IPS-18c (cell line): ENCODE data around the gene CBFA2T3.

Experiments
- H3K4me3 ChIP-seq: 2 replicates; pipeline ENCODE4 v1.7.0; 2013; ENCODE audit warnings: low read depth, mild to moderate bottlenecking, low read length, moderate library complexity; ENCODE audit not compliant: insufficient read depth
- H3K9me3 ChIP-seq: one replicate; pipeline ENCODE4 v1.6.1; 2013; ENCODE audit warnings: mild to moderate bottlenecking, low read length, moderate library complexity; ENCODE audit not compliant: control insufficient read depth, insufficient read depth

The CBFA2T3 gene

DNA sequence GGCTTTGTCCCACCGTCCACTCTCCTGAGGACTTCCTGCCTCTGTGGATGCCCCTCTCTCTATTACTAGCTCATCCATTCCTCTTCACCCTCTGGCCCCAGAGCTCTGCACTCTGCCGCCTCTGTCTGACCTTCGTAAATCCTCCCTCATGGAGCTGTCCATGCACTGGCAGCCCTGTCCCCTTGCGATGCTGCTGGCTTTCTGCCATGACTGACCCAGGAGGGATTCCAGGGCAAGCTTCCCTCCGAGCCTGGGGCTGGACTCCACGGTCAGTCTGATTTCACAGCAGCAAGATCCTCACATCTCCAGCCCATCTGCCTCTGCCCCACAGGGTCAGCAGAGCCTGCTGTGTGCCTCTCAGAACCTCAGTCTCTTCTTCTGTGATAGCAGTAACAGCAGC lies 4.7 kb downstream of the CBFA2T3 start:
- Histone ChIP-seq H3K4me3 (no peak overlapping the region), H3K9me3 (no peaks in the 10 kb centered on the region)

DNA sequence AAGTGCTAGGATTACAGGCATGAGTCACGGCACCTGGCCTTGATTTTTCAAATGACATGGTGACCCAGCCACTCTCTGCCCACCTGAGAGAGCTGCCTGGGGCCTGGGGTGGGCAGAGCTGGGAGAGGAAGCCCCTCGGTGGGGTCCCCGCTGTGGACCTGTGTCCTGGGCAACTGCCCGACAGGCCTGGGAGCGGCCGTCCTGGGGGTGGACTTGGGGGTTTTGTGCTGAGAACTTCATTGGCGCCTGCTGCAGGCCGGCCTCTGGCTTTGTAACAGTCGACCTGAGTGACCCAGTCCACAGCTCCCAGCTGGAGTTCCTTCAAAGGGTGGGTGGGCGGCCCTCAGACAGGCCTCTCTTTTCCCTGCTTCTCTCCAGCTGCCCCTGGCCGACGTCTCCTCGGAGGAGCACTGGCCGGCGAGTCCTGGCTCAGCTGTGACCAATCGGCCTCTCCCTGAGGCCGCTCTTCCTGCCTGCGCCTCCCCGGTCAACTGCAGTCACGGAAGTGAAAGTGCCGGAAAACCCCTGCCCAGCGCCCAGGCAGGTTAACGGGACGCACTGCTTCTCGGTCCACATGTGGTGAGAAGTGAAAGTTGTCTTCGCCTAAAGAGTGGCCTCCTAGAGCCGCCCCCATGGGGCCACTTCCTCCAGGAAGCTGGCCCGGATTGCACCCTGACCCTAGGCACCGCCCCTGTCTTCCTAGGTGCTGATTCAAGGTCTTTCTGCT lies 5.5 kb downstream of the CBFA2T3 start:
- Histone ChIP-seq H3K9me3 (no peaks in the 10 kb centered on the region), H3K4me3 (no peak overlapping the region)

DNA sequence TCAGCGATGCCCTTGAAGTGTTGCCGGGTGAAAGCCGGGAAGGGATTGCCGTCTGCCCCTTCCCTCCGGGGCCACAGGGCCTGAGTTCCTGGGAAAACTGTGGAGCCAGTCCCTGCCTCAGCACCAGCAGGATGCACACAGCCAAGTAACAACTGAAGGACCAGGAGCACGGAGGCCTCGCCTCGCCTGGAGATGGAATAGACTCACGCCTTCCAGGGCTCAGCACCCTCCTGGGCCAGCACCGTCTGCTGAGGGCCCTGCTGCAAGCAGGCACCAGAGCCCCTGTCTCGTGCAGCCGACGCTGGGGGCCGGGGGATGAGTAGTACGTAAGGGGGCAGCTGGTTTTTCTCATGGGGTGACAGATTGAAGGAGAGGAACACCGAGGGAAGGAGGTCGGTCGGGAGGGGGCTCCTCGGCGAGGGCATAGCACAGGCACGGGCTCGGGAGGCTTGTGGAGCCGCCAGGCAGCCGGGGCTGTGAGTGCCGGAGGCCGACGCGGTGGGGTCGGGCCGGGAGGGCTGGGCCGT lies 6.4 kb downstream of the CBFA2T3 start:
- no peak overlapping the region for H3K4me3 ChIP-seq
- no peaks in the 10 kb centered on the region for H3K9me3 ChIP-seq

DNA sequence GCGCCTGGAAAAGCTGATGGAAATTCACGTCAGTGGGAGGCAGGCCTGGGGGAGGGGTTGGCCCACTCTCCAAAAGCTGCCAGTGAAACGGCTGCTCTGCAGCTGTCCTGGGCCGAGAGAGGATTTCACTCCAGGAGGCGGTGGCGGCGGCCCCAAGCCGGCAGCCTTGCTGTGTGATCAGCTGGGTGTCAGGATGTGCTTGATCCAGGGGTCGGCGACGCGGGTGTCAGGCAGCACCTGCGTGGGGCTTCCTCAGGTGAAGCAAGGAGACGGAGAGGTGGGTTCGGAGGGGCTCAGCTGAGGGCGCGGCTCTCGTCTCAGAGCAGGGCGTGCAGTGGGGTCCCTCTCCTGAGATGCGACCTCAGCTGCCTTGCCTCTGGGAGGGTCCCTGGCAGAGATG lies 7.0 kb downstream of the CBFA2T3 start:
- Histone ChIP-seq H3K4me3 (no peak overlapping the region), H3K9me3 (no peaks in the 10 kb centered on the region)

DNA sequence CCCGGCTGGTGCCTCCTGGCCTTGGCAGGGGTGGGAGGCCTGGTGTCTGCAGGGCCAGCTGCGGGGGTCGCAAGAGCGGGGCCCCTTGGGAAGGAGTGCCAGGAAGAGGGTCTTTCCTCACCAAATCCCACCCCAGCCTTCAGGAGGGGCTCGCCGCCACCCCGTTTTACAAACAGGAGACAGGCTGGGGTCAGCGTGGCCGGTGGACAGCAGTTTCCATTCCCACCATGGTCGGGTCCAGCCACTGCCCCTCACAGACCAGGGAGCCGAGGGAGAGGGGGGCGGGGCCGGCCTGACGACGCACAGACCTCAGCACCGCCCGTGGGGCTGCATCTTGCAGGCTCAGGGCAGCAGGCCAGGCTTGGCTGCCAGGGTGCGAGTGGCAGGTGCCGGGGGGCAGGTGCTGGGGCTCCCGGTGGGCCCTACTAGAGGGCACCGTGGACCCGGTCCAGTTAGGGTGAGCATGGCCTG lies 7.6 kb downstream of the CBFA2T3 start:
- no peak overlapping the region for H3K4me3 ChIP-seq

DNA sequence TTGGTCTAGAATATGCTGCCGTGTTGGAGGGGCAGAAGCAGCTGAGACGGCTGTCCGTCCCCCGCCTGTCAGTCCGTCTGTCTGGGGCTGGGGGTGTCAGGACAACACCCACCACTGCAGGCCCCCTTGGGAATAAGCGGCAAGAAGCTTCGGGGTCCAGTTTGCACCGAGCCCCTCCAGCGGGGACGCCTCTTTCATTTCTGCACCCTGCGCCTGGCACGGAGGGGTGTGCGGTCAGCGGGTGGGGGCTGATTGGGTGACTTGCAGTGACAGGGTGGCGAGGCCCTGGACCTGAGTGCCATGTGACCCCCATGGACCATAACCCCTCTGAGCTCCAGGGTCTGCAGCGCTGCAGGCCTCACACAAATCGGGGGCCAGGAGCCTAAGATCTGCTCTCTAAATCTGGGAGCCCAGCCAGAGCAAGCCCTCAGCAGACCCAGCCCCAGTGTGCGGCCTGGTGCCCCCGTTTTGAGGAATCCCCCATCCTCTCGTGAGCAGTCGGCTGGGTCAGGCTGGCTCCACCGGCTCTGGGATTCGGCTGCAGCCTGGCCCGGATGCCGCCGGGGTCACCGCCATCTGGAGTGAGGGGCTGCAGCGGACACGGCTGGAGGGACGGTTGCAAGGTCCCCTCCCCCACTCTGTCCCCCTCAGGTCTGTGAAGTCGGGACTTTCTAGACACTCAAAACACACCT lies 8.3 kb downstream of the CBFA2T3 start:
- H3K9me3 ChIP-seq = no peaks in the 10 kb centered on the region
- no peak overlapping the region for H3K4me3 ChIP-seq

More for the DNA sequence above, 7.6 kb downstream of the CBFA2T3 start:
- no peaks in the 10 kb centered on the region for H3K9me3 ChIP-seq

DNA sequence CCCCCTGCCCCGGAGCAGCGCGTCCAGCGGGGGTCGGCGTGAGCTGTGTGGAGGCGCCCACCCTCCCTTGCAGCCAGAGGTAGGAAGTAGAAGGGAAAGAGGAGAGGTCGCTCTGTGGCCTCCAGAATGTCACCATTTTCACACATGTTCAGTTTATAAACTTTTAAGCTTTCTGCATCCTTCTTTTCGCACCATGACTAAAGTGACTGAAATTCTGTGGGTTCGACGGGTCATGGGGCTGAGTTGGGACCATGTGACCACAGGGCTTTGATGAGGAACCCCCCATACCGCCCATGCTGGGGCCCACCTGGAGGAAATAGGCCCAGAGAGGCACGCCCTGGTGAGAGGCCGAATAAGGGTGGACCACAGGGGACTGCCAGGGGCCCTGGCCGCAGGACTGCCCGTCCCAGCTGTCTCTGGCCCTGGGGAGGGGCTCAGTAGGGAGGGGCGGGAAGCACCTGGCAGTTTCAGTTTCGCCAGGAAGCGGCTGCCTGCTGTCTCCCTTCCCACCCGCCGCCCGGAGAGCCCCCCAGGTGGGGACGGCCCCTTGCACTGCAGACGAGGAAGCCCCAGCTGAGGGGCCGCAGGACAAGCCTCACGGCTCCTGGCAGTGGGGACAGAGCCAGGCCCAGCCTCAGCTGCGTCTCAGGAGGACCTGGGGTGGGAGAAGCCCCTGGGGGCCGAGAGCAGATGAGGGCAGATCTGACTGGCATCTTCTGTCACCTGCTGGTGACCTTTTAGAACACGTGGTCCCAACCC lies 9.0 kb downstream of the CBFA2T3 start:
- H3K9me3 ChIP-seq = no peaks in the 10 kb centered on the region
- H3K4me3 ChIP-seq = no peak overlapping the region

DNA sequence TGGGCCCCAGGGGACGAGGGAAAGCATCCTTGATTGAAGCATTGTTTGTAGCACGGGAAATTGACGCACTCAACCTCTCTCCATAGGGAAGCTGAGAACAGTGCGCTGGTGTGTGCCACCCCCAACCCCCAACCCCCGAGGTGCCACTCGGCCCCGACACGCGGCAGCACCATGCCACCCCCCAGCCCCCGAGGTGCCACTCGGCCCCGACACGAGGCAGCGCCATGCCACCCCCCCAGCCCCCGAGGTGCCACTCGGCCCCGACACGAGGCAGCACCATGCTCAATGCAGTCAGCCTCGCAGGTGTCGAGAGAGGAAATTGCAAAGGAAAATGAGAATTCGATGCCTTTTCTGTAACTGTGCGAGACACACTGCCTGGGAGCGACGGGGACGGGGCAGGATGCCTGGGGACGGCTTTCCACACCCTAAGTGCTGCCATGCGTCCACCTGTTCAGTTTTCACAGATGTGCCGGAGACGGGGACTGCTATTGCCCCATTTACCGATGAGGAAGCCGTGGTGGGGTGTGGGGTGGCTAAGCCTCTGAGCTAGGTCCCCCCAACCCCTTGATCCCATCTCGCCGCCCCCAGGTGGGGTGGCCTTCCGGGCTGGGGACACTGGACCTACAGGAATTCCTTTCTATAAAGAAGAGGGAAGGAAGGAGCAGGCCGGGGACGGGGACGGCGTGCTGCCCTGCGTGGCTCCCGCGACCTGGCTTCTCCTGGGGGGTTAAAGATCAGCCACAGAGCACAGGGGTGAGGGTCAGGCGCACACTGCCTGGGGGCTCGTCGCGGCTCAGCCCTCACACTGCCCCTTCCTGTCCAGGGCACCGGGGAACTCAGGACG lies 9.8 kb downstream of the CBFA2T3 start:
- Histone ChIP-seq H3K9me3 (no peaks in the 10 kb centered on the region), H3K4me3 (no peak overlapping the region)

DNA sequence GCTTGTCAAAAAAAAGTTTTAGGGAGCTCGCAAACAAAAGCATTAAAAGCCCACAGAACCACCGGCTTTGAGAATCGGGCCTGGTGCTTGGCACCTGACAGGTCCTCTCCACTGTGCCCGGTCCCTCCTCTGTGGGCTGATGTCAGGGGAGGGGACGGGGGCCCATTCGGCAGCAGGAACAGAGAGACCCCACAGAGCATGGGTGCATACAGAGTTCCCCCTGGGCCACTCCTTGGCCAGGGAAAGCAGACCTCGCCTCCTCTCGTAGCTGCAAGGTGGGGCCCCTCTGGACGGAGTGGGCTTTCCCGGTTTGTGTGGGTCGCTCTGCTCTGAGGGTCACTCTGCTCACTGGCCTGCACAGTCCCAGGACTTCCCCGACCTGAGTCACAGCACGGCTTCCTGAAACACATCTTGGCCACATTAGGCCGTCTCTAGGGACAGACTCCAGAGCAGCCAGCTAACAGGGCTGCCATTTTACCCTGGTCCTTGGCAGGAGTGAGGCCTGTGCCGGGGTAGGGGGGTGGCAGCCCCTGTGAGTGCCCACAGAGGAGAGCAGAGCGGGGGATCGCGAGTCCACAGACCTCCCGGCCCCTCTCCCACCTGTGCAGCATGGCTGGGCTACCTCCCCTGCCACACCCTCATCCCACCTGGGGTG lies 11.1 kb downstream of the CBFA2T3 start:
- Histone ChIP-seq H3K9me3 (no peaks in the 10 kb centered on the region), H3K4me3 (no peak overlapping the region)

DNA sequence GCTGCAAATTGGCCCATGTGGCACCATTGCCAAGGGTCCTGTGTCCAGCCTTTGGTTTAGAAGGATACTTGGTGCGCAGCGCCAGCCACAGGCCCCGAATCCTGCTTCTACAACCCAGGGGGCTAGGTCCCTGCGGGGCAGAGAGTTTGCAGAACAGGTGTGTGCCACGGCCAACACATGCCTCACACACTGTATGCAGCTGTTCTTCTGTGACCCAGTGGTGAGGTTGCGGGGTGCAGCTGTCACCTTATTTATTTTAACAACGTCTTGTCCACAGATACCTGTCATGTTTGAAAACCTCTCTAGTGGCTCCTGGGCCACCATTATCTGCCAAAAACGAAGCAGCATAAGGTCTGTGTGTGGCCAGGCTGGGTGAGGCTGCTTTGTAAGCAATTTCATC lies 11.6 kb downstream of the CBFA2T3 start:
- Histone ChIP-seq H3K9me3 (no peaks in the 10 kb centered on the region), H3K4me3 (no peak overlapping the region)

DNA sequence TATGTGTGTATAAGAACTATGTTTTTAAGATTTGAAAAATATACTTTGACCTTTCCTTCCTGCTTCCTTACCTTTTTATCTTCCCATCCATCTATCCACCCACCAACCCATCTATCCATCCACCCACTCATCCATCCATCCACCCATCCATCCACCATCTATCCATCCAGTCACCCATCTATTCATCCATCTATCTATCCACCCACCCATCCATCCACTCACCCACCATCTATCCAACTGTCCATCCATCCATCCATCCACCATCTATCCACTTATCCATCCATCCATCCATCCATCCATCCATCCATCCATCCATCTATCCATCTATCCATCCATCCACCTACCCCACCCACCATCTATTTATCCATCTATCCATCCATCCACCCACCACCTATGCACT lies 12.4 kb downstream of the CBFA2T3 start:
- Histone ChIP-seq H3K9me3 (no peaks in the 10 kb centered on the region), H3K4me3 (no peak overlapping the region)

DNA sequence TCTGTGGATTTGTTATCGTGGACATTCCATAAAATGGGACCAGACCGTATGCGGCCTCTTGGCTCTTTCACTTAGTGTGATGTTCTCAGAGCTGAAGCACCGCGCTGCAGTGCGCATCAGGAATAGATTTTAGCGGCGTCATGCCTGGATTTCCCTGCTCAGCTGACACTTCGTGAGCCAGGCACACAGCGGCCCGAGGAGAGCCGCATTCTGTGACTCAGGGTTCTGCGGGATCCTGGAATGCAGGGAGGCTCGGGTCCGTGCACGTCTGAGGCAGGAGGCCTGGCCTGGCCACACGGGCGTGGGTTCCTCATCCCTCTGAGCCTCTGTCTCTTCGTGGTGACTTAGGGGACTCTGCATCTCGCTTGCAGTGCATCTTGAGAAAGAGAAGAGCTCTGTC lies 13.4 kb downstream of the CBFA2T3 start:
- Histone ChIP-seq H3K9me3 (no peaks in the 10 kb centered on the region), H3K4me3 (no peak overlapping the region)

DNA sequence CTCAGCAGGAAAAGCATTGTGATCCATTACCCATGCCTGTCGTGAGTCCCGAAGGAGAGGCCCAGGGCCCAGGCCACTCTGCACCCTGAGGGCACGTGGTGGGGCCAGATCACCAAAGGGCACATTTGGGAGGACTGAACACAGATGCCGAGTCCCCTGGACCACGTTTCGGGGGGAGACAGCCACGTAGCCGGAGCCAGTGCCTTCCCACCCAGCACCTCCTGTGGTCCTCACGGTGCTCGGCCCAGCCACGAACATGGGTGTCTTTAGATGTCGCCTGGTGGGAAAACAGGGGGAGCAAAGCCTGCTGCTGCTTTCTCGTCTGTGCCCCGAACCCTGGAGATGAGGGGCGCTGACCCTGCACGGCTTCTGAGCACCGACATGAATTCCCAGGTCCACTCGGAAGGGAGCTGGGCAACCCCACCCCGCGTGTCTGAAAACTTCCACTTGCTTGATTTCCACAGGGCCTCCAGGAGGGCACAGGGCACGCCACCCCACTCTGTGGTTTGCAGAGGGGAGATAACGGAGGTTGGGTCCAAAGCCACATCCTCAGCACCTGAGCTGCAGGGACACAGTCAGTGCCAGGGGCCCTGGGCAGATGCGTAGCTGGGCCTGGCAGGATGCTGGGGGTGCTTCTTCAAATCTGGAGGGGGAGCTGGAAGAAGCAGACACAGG lies 14.4 kb downstream of the CBFA2T3 start:
- H3K4me3 ChIP-seq = no peak overlapping the region; the same call in 1 of the 2 replicates

DNA sequence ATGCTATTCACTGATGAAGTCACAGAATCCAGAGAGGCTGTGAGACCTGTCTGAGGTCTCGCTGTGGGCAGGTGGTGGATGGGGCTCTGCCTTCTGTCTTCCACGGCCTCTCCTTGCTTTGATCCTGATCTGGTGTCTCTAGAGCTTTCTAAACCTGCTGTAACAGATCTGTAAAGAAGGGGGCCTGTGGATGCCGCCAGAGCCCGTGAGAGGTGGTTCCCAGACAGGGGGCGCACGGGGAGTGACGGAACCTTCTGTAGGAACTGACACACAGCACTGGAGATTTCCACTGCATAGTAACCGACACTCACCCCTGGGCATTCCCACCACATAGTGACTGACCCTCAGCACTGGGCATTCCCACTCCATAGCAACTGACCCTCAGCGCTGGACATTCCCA lies 16.0 kb downstream of the CBFA2T3 start:
- Histone ChIP-seq H3K9me3 (no peaks in the 10 kb centered on the region), H3K4me3 (no peak overlapping the region)

More for the DNA sequence above, 14.4 kb downstream of the CBFA2T3 start:
- no peaks in the 10 kb centered on the region for H3K9me3 ChIP-seq

DNA sequence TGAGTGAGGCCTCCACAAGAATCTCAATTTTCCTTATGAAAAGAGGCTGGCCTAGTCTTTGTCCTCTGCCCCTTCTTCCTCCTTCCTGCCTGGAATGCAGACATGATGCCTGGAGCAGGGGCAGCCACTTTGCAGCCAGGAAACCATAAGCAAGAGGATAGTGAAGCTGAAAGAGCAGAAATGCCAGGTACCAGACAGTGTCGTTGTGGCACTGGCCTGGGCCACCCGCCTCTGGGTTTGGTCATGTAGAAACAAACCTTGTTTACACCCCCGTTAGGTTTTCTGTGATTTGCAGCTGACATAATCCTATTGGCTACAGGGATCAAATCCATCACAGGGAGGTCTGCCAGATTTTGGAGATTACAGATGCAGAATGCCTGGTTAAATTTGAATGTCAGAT lies 16.5 kb downstream of the CBFA2T3 start:
- H3K9me3 ChIP-seq = no peaks in the 10 kb centered on the region
- H3K4me3 ChIP-seq = no peak overlapping the region

DNA sequence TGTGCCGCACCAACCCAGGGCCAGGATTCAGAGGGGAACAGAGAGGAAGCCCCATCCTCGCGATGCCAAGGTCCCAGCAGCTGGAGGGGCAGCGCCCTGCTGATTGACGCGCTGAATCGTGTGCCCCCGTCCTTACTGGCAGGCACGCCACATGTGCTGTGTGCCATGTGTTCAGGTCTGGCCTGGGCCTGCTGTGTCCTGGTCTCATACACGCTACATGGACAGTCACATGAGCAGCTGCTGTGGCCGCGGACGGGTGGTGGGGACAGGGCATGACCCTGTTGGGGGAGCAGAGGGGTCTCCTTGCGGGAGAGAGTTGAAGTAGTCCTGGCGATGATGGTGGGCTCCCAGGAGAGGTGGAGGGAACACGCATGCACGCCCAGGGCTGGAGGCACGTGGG lies 18.0 kb downstream of the CBFA2T3 start:
- no peak overlapping the region for H3K4me3 ChIP-seq

More for the DNA sequence above, 18.0 kb downstream of the CBFA2T3 start:
- no peaks in the 10 kb centered on the region for H3K9me3 ChIP-seq
